H1 (cell line): ENCODE measurements around the gene NT5DC3. TPM values are rescaled to one million over a fixed set of nuclear protein-coding genes. Genes with fewer than 3 reads are reported as not detected.

Experiments
- ASH2L ChIP-seq: fragments of 200-600, 300-600 bp; sonication (generic); IDR thresholded peaks from one replicate; pipeline ENCODE4 v1.7.1; 2017; ENCODE audit warnings: low read length
- BACH1 ChIP-seq: IDR thresholded peaks from 2 replicates; pipeline ENCODE4 v1.6.1; 2012; ENCODE audit warnings: low read length, improper control_type of control experiment
- GABPA ChIP-seq: IDR thresholded peaks from 2 replicates; pipeline ENCODE4 v1.6.1; 2011; ENCODE audit warnings: mild to moderate bottlenecking, low read length, moderate library complexity, borderline replicate concordance; ENCODE audit not compliant: insufficient read depth
- MAFK ChIP-seq: IDR thresholded peaks from 2 replicates; pipeline ENCODE4 v1.6.1; 2012; ENCODE audit warnings: low read depth, mild to moderate bottlenecking, improper control_type of control experiment, low read length
- YY1 ChIP-seq: IDR thresholded peaks from 2 replicates; pipeline ENCODE4 v1.6.1; 2011; ENCODE audit warnings: low read depth, mild to moderate bottlenecking, low read length
- polyA plus RNA-seq, 7 experiments: library from polyadenylated mRNA; depleted of rRNA in 3 of 7; stranded (reverse) in 5 of 7; unstranded in 2 of 7; fragments of >200 nt in 5 of 7; fragments of 200-250 nt in 2 of 7; gene quantifications; 1 replicate in 5 of 7; 2 replicates in 1 of 7; 4 replicates in 1 of 7; pipeline versions ENCODE4 v1.2.1 to v1.2.3, GENCODE V29; 2011 to 2013; ENCODE audit warnings: missing spikeins in 2 of 7, mixed read lengths in 2 of 7
- total RNA-seq: library from RNA; stranded (reverse); fragmentation: NEBNext Ultra II Directional; extraction: Animal tissue kit (Norgen Biotek cat#: 25700); gene quantifications from 2 replicates; pipeline ENCODE4 v1.2.1, GENCODE V29; 2021

The NT5DC3 gene
- total and polyA plus RNA-seq, 2 of the 8 experiments (the other 6 are each of a cell fraction or from before 2014, with no cell fraction given): 5.4 to 14.8 TPM

- no peak for TF ChIP-seq GABPA
- TF ChIP-seq MAFK: no peak
- TF ChIP-seq YY1: no peak
- no peak for TF ChIP-seq ASH2L
- no peak for TF ChIP-seq BACH1
Measured at GRCh38 chr12:103793046-103793445, 48.0 kb downstream of the NT5DC3 start (continued).
